Erythroblast (primary cell): Measurements from ENCODE around the gene MAP2K7.
"Not testable (repeated sequence)": the region's sequence is repeated elsewhere in the genome, so short reads cannot be mapped to it uniquely, and the experiment has no call there.

Source experiments
- DNase-seq, 2 experiments: peaks; one replicate each; lab custom pipeline; 2025; lab: John Stamatoyannopoulos, UW
- GATA1 ChIP-seq: IDR thresholded peaks from 2 replicates; pipeline ENCODE4 v1.6.1; 2011; ENCODE audit warnings: low read depth, mild to moderate bottlenecking, control low read depth, low read length, moderate library complexity
- POLR2A ChIP-seq: IDR thresholded peaks from 2 replicates; pipeline ENCODE4 v1.6.1; 2011; ENCODE audit warnings: mild to moderate bottlenecking, low read length

The MAP2K7 gene

DNA sequence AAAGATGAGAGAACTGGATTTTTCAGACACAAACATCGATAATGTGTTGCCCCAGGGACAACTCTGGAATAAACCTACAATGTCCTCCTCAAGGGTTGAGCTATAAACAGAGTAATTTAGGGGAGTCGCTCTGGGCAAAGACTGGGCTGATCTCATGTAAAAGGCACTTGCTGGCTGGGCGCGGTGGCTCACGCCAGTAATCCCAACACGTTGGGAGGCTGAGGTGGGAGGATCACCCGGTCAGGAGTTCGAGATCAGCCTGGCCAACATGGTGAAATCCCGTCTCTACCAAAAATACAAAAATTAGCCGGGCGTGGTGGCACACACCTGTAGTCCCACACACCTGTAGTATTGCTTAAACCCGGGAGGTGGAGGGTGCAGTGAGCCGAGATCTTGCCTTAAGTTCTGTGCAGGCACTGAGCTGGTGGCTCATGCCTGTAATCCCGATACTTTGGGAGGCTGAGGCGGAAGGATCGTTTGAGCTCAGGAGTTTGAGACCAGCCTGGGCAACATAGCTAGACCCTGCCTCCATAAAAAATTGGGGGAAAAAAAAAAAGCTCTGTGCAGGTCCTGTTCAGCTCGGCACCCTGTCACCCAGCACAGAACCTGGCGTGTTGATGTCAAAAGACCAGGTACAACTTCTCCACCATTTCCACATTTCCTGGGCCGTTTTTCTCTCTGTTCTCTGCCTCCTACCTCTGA, 38.4 kb downstream of the MAP2K7 start:
- no peak for DNase-seq
- TF ChIP-seq POLR2A, result no peak
- TF ChIP-seq GATA1, result no peak

GRCh38 chr19:7942981-7943443, 39.3 kb downstream of the MAP2K7 start:
- TF ChIP-seq POLR2A (no peak), GATA1 (no peak)
- DNase-seq, result peak; percentile 60 to 71

DNA sequence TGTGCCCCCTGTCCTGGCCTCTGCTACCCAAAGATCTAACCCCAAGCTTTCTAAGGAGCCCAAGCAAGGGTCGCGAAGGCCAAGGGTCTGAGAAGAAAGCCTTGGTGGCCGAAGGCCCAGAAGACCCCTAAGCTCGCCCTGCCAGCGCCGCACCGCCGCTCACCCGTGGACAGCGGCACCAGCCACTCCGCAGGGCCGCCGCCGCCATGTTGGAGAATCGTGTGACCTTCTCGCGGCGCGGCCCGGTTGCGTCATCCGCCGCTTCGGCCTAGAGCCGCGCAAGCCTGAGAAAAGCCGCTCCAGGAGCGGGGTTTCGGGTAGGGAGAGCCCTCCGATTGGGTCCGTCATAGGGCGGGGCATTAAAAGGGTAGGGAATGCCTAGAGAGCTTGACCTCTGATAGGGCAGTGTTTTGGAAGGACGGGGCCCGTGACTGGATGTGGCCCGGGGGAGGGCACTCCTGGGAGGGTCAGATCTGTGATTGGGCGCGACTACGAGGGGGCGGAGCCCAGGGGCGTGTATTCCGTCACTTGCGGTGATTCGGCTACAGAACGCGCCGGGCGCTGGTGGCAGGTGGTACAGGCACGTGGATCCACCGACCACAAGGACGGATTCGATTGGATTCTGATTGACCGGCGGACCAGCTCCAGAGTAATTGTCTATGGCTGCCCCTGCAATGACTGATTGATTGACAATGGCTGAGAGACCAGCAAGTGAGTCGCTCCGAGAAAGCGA, 39.9 kb downstream of the MAP2K7 start, which contains the start of gene TIMM44:
TIMM44 (minus strand) TSS at position 223 of the 733 bp plus-strand sequence; CDS start at position 208, 15 bp downstream.
- TF ChIP-seq GATA1, result no peak
- peak; percentile 92 for TF ChIP-seq POLR2A
- peak; percentile 99 for DNase-seq

DNA sequence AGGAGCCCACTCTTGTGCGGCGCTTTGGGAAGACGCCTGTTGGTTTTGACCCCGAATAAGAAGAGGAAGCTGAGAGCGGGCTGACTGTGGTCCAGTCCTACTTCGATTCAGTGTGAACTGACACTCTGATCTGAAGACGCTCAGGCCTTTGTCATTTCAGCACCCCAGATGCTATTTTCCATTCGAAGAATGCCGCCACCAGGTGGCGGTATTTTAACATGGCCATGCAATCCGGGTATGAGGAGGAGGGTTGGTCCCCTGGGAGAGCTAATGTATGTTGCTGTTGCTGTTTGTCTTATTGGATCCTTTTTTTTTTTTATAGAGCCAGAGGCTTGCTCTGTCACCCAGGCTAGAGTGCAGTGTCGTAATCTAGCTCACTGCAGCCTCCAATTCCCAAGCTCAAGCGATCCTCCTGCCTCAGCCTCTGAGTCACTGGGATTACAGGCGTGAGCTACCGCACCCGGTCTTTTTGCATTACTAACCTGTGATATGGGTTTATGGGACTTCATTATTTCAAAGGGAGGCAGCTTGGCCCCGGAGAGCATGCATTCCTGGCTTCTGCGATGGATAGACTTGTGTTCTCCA, 40.6 kb downstream of the MAP2K7 start:
- peak; percentile 88 to 93 for DNase-seq

GRCh38 chr19:7947939-7948338, 44.3 kb downstream of the MAP2K7 start:
- no peak for TF ChIP-seq POLR2A
- no peak for TF ChIP-seq GATA1
- DNase-seq, result no peak

More for the DNA sequence above, 40.6 kb downstream of the MAP2K7 start:
- TF ChIP-seq GATA1 (no peak), POLR2A (no peak)

DNA sequence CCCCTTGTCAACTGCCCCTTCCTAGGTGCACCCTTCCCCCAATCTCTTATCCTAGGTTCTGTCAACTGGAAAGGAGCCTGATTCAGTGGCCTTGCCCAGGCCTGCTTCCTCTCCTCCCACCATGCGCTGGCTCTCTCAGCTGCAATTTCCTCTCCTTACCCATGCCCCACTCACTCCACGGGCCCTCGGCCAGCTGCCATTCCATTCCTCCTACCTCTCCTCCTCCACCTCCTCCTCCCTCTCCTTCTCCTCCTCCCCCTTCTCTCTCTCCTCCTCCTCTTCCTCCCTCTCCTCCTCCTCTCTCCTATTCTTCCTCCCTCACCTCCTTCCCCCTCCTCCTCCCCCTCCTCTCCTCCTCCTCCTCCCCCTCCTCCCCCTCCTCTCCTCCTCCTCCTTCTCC, 49.4 kb downstream of the MAP2K7 start:
- no peak for TF ChIP-seq POLR2A
- TF ChIP-seq GATA1, result no peak
- no peak for DNase-seq

GRCh38 chr19:7953576-7953975, 49.9 kb downstream of the MAP2K7 start:
- no peak for TF ChIP-seq GATA1
- no peak for TF ChIP-seq POLR2A
- no peak for DNase-seq

- TF ChIP-seq GATA1 (no peak), POLR2A (no peak)
- no peak for DNase-seq
Observed at GRCh38 chr19:7955696-7956095, 52.0 kb downstream of the MAP2K7 start.

DNA sequence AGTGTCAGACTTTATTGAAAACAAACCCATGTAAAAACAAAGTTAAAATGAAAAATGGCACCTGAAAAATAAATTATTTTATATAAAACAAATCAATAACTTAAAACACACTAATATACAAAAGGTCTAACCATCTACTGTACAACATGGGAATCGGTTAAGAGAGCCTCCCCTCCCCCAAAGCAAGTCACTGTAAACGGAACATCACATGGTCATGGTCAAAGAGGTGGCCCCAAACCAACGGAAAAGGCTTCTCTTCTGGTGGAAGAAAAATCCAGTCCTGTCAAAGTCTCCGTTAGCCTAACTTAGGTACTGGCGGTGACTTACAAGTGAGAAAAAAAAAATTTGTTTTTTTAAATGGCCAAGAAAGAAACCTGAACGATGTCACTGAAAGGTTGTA, 55.5 kb downstream of the MAP2K7 start:
- DNase-seq, result peak; percentile 17 to 19
- no peak for TF ChIP-seq GATA1
- TF ChIP-seq POLR2A, result no peak

DNA sequence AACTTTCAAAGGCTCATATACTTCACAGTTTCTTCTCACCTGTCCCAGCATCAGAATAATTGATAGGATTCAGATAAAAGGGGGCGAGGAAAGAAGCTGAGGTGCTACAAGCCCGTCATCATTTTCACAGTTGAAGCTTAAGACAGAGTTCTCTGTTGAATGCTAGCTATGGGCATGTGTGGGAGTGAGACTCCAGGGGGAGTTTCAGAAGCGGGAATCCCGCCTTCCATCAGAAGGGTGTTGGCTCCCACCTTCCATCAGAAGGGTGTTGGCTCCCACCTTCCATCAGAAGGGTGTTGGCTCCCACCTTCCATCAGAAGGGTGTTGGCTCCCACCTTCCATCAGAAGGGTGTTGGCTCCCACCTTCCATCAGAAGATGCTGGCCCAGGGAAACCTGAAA, 57.4 kb downstream of the MAP2K7 start:
- DNase-seq, result not testable (repeated sequence)

- TF ChIP-seq GATA1 (no peak), POLR2A (no peak)
- DNase-seq, result no peak
Observed at GRCh38 chr19:7961920-7962626, 58.4 kb downstream of the MAP2K7 start.

- TF ChIP-seq GATA1, result no peak
- TF ChIP-seq POLR2A, result no peak
- no peak for DNase-seq
Observed at GRCh38 chr19:7962644-7963268, 59.1 kb downstream of the MAP2K7 start.

DNA sequence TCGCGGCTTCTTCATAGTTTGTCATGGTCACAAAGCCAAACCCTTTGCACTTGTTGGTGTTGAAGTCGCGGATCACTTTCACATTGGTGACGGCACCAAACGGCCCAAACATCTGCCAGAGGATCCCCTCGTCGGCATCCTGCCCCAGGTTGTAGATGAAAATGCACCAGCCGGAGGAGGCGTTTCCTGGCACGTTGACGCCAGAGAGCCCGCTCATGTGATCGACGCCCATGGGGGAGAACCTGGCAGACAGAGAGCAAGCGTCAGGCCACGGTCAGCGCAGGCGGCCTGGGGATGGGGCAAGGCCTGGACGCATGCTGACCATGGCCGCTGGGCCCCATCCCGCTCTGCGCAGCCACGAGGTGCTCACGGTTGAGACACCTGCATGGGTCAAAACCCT, 59.9 kb downstream of the MAP2K7 start:
- TF ChIP-seq POLR2A, result no peak
- no peak for TF ChIP-seq GATA1
- DNase-seq, result no peak
